Neural cell (in vitro differentiated cells): ENCODE data around the gene MAST4.

ENCODE experiments used
- CTCF ChIP-seq: fragments of 450-650 bp; IDR thresholded peaks from 2 replicates; pipeline ENCODE4 v1.5.1; 2014; ENCODE audit warnings: antibody characterized with exemption, mild to moderate bottlenecking, moderate library complexity; ENCODE audit not compliant: poor library complexity, severe bottlenecking
- EP300 ChIP-seq: fragments of 450-650 bp; conservative IDR thresholded peaks from 2 replicates; pipeline ENCODE4 v1.6.1; 2014; ENCODE audit warnings: antibody characterized with exemption, mild to moderate bottlenecking, moderate library complexity; ENCODE audit not compliant: poor library complexity, severe bottlenecking
- EZH2 ChIP-seq: fragments of 200-600, 300-800 bp; shearing (Covaris generic), sonication (generic); IDR thresholded peaks from 2 replicates; pipeline ENCODE4 v1.6.1; 2014; ENCODE audit warnings: antibody characterized with exemption, low read length, borderline replicate concordance, mild to moderate bottlenecking; ENCODE audit not compliant: insufficient read depth, poor library complexity, severe bottlenecking
- MXI1 ChIP-seq: fragments of 450-650 bp; conservative IDR thresholded peaks from 2 replicates; pipeline ENCODE4 v1.6.1; 2014; ENCODE audit warnings: antibody characterized with exemption, mild to moderate bottlenecking; ENCODE audit not compliant: poor library complexity, severe bottlenecking
- POLR2AphosphoS5 ChIP-seq: IDR thresholded peaks from 2 replicates; pipeline ENCODE4 v1.6.1; 2012
- TAF1 ChIP-seq: IDR thresholded peaks from 2 replicates; pipeline ENCODE4 v1.6.1; 2012; ENCODE audit warnings: low read depth
- TF ChIP-seq, protein P1 (sequence below): IDR thresholded peaks from 2 replicates; pipeline ENCODE4 v1.6.1; 2012; ENCODE audit warnings: borderline replicate concordance

- TF ChIP-seq CTCF (no peak), TAF1 (no peak), POLR2AphosphoS5 (no peak), MXI1 (no peak), EZH2 (no peak), EP300 (no peak)
- TF ChIP-seq, protein P1, sequence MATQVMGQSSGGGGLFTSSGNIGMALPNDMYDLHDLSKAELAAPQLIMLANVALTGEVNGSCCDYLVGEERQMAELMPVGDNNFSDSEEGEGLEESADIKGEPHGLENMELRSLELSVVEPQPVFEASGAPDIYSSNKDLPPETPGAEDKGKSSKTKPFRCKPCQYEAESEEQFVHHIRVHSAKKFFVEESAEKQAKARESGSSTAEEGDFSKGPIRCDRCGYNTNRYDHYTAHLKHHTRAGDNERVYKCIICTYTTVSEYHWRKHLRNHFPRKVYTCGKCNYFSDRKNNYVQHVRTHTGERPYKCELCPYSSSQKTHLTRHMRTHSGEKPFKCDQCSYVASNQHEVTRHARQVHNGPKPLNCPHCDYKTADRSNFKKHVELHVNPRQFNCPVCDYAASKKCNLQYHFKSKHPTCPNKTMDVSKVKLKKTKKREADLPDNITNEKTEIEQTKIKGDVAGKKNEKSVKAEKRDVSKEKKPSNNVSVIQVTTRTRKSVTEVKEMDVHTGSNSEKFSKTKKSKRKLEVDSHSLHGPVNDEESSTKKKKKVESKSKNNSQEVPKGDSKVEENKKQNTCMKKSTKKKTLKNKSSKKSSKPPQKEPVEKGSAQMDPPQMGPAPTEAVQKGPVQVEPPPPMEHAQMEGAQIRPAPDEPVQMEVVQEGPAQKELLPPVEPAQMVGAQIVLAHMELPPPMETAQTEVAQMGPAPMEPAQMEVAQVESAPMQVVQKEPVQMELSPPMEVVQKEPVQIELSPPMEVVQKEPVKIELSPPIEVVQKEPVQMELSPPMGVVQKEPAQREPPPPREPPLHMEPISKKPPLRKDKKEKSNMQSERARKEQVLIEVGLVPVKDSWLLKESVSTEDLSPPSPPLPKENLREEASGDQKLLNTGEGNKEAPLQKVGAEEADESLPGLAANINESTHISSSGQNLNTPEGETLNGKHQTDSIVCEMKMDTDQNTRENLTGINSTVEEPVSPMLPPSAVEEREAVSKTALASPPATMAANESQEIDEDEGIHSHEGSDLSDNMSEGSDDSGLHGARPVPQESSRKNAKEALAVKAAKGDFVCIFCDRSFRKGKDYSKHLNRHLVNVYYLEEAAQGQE: no peak
Observed at GRCh38 chr5:66854416-66854815, 258.2 kb downstream of the MAST4 start.
